Breast epithelium (tissue), 3 donors: Measurements from ENCODE around the gene HKDC1.

Experiments used
- CTCF ChIP-seq, 3 donors: fragments of 450-650 bp; IDR thresholded peaks; one replicate each; pipeline ENCODE4 v1.5.1; 2016 to 2017; ENCODE audit warnings: antibody characterized with exemption in 3 of 3, mild to moderate bottlenecking in 3 of 3, moderate library complexity in 3 of 3
- POLR2A ChIP-seq: fragments of 450-650 bp; IDR thresholded peaks from one replicate; pipeline ENCODE4 v1.6.1; 2016; ENCODE audit warnings: antibody characterized with exemption, mild to moderate bottlenecking, moderate library complexity
- POLR2AphosphoS5 ChIP-seq, 3 donors: sonication (generic); formaldehyde crosslinking; IDR thresholded peaks; one replicate each; pipeline ENCODE4 v1.6.1; 2017; ENCODE audit warnings: antibody characterized with exemption in 3 of 3

GRCh38 chr10:69316313-69317059 is 96.4 kb downstream of the HKDC1 start:
- no peak for TF ChIP-seq CTCF (IDR thresholded peaks at IDR 0.05)
- no peak for TF ChIP-seq POLR2A
- TF ChIP-seq POLR2AphosphoS5 (IDR thresholded peaks at IDR 0.05) = no peak
